Measurements from ENCODE around the gene MCRIP1.

The MCRIP1 gene

DNA sequence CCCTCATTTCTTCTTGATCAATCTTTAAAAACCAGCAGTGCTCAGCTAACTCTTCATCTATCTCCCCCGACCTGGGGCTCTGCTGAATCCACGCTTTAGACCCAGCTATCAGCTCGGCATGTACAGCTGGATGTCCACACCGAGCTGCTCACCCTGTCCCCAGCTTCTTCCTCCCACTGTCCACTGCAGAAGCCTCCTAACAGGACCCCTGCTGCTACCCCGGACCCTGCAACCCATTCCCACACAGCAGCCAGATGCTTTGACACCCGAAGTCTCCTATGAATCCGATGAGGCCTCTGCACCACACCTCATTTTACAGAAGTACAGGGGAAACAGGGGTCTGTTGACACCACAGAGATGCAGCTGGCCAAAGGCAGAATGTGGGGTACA is 15.3 kb downstream of the MCRIP1 start:
- no peak for DNase-seq

DNA sequence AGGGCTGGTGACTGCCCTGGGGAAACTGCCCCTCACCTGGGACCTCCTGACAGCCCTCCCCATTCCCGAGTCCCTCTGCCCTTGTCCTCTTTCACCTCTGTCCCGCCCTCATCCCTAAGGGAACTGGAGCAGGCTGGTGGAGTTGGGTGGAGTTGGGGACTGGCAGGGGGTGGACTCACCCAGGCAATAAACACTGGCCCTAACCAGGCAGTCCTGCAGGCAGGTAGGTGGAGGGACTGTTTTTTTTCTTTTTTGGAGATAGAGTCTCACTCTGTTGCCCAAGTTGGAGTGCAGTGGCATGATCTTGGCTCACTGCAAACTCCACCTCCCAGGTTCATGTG is 17.5 kb downstream of the MCRIP1 start:
- DNase-seq: no peak

DNA sequence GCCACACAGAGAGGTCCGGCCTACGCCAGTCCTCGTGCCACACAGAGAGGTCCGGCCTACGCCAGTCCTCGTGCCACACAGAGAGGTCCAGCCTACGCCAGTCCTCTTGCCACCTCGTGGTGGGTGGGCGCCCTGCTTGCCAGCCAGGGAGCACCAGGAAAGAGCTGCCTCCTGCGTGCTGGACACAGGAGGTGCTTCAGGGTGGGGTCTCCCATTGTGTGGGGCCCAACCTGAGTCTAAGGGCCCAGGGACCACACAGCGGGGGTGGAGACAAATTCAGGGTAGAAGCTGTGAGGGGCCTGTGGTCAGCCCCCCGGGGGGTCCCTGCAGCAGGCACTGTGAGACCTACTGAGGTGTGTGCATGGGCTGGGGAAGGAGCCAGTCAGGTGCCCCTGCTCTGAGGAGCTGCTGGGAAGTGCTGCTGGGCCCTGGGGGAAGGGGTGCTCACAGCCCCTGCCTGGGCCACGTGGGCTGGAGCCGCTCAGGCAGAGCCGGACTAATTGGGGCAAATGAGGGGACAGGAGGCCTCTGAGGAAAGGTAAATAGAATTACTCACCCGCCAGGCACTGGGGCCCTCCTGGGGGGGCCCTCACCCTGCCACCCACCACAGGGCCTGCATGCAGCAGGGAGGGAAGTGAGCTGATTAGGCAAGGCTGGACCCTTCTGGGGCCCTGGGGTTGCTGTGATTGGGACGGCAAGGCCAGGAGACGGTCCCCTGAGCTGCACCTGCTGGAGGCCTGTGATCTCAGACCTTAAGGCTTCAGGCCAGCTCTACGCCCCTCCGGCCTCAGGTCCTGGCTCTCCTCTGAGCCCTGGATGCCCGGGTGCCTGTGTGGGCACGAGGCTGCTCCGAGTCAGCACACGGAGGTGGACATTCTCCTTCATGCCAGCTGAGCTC is 18.1 kb downstream of the MCRIP1 start:
- DNase-seq: no peak

DNA sequence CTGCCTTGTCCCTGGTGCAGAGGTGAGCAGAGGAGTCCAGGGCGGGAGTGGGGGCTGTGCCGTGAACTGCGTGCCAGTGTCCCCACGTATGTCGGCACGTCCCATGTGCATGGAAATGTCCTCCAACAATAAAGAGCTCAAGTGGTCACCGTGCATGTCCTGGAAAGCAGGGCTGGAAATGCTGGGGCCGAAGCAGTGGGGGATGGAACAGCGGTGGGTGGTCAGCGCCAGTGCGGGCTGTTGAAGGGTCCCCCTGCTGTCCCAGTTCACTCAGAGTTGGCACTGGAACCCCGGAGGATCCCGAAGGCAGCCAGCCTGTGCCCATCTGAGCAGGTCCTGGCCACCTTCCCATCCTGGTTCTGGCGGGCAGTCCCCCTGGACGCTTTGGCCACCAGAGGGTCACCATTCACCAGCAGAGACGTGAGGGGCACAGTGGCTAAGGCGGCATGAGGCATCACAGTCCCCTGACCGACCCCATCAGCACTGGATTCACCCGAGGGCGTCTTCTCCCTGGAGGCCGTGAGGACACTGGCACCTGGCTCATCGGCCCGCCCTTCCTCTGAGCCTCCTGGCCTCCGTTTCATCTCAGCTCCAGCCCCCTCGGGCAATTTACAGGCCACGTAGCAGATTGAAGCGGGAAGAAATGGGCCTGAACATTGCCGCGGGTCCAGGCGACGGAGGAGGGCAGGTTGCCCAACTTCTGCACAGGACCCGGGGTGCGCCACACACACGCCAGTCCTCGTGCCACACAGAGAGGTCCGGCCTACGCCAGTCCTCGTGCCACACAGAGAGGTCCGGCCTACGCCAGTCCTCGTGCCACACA is 19.0 kb downstream of the MCRIP1 start:
- DNase-seq: no peak

DNA sequence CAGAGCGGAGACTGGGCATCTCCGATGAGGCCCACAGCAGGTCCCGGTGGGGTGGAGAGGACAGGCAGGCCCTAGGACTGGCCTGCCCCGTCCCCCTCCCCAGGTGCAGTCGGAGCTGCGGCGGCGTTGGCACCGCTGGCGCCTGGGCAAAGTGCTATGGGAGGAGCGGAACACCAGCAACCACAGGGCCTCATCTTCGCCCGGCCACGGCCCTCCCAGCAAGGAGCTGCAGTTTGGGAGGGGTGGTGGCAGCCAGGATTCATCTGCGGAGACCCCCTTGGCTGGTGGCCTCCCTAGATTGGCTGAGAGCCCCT is 19.8 kb downstream of the MCRIP1 start:
- DNase-seq: no peak

DNA sequence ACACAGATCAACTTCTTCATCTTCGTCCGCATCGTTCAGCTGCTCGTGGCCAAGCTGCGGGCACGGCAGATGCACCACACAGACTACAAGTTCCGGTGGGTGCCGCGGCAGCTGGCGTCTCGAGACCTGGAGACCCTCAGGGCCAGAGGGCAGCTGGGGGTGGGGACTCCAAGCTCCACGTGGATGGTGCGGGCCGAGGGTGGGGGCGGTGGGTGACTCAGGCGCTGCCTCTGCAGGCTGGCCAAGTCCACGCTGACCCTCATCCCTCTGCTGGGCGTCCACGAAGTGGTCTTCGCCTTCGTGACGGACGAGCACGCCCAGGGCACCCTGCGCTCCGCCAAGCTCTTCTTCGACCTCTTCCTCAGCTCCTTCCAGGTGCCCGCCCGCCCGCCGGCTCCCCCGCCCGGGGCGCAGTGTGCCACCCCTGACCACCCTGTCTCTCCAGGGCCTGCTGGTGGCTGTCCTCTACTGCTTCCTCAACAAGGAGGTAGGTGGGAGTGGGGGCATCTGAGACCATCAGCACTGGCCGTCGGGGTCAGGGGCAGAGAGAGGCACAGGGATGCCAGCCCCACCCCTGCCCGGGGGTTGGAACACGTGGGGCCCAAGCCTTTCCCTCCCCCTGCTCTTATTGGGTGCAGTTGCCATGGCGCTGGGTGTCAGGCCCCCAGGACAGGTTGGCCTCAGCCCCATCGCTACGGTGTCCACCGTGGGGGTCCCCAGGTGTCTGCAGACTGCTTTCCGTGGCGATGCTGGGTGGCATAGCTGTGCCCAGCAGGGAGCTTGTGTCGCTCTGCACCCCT is 20.3 kb downstream of the MCRIP1 start:
- DNase-seq: no peak

DNA sequence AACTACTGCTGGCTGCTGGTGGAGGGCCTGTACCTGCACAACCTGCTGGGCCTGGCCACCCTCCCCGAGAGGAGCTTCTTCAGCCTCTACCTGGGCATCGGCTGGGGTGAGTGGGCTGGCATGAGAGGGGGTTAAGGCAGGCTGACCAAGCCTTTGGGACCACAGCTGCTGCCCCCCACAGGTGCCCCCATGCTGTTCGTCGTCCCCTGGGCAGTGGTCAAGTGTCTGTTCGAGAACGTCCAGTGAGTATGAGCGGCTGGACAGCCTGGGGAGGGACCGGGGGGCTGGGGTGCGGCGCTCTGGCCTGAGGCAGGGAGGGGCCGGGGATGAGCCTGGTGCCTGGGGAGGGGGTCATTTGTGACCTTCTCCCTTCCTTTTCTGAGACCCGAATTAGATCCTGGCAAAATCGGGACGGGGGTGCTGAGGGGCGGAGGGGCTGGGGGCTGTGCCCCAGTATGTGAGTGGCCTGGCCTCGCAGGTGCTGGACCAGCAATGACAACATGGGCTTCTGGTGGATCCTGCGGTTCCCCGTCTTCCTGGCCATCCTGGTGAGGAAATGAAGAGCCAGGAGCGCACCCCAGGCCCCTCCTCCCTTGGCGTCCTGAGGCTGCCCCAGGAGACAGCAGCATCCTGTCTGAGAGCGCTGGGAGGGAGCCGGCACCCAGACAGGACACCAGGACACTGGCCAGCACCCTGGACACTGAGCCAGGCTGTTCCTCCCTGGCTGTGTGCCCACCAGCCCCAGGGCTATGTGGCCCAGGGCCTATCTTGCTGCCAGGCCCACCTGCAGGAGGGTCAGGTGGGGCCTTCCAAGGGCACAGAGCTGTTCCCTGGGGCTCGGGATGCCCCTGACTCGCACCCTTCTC is 21.2 kb downstream of the MCRIP1 start:
- DNase-seq: no peak

DNA sequence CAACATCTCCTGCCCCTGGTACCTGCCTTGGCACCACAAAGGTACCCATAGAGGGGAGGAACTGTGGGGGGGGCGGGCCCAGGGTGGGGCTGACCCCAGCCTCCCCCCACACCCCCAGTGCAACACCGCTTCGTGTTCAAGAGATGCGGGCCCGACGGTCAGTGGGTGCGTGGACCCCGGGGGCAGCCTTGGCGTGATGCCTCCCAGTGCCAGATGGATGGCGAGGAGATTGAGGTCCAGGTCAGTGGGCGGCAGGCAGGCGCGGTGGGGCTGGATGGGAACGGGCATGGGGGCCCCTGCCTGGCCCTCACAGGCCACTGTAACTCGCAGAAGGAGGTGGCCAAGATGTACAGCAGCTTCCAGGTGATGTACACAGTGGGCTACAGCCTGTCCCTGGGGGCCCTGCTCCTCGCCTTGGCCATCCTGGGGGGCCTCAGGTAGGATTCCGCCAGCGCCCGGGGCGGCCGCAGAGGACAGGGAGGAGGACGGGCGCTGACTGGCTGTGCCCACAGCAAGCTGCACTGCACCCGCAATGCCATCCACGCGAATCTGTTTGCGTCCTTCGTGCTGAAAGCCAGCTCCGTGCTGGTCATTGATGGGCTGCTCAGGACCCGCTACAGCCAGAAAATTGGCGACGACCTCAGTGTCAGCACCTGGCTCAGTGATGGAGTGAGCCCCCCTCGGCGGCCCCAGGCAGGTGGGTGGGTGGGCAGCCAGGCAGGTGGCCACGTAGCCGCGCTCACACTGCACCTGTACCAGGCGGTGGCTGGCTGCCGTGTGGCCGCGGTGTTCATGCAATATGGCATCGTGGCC is 22.0 kb downstream of the MCRIP1 start:
- DNase-seq: no peak

DNA sequence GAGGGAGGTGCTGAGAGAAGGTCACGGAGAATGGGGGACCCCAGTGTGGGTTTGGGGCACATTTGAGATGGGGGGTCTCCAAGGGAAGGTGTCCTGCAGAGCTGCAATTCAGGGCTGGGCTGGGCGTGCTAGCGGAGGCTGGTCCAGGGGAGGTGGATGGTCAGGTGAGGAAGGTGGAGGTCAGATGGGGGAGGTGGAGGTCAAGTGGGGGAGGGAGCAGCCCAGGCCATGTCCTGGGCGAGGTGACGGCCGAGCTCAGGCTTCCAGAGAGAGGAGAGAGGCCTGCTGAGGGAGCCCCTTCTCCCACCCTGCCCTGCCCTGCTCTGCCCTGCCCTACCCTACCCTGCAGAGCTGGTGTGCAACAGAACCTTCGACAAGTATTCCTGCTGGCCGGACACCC is 22.6 kb downstream of the MCRIP1 start:
- no peak for DNase-seq

DNA sequence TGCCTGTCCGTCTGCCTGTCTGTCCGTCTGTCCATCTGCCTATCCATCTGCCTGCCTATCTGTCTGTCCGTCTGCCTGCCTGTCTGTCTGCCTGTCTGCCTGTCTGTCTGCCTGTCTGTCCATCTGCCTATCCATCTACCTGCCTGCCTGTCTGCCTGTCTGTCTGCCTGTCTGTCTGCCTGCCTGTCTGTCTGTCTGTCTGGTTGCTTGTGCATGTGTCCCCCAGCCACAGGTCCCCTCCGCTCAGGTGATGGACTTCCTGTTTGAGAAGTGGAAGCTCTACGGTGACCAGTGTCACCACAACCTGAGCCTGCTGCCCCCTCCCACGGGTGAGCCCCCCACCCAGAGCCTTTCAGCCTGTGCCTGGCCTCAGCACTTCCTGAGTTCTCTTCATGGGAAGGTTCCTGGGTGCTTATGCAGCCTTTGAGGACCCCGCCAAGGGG is 23.5 kb downstream of the MCRIP1 start:
- DNase-seq: no peak

DNA sequence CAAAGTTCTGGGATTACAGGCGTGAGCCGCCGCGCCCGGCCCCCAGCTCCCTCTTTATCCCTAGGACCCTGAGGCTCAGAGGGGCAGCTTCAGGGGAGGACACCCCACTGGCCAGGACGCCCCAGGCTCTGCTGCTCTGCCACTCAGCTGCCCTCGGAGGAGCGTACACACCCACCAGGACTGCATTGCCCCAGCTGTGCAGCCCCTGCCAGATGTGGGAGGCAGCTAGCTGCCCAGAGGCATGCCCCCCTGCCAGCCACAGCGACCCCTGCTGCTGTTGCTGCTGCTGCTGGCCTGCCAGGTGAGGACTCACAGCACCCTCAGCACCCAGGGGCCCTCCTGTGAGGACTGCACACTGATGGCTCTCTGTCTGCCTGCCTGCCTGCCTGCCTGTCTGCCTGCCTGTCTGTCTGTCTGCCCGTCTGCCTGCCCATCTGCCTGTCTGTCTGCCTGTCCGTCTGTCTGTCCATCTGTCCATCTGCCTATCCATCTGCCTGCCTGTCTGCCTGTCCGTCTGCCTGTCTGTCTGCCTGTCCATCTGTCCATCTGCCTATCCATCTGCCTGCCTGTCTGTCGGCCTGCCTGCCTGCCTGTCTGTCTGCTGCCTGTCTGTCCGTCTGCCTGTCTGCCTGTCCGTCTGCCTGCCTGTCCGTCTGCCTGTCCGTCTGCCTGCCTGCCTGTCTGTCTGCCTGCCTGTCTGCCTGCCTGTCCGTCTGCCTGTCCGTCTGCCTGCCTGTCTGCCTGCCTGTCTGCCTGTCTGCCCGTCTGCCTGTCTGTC is 24.1 kb downstream of the MCRIP1 start:
- peak; percentile 20 for DNase-seq

DNA sequence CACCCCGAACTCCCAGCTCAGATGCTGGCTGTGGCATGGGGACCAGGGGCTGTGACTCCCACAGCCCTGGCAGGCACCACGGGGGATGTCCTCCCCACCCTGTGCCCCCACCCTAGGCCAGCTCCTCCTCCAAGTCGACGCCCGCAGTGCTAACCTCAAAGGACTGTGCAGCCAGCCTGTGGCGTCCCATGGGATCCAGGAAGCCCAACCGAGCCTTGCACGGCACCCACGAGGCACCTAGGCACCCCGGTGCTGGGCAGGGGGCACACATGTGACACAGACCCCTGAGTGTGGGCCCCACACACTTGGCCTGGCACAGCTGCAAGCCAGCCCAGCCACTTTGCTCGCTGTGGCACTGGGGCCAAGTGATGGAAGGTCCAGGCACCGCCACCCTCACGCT is 25.3 kb downstream of the MCRIP1 start:
- no peak for DNase-seq

DNA sequence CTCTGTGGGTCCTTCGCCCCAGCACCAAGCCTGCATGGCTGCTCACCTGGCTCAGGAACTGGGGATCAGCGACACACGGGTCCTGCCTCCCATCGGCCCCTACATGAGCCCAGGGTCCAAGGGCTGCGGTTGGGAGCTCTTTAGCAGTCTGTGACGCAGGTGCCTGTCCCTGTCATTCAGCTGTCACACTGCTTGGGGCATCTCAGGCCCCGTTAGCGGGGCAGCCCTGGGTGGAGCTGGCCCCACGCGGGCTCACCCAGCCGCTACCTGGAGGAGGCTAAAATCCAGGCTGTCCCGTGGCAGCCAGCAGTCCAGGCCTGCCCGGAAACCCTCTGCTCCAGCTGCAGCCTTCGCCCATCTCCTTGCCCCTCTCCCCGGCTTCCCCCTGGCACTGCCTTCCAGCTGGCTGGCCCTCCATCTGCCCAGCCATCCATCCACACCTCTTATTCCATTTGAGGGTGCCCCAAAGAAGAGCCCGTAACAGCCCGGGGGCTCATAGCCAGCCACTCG is 25.8 kb downstream of the MCRIP1 start:
- no peak for DNase-seq

DNA sequence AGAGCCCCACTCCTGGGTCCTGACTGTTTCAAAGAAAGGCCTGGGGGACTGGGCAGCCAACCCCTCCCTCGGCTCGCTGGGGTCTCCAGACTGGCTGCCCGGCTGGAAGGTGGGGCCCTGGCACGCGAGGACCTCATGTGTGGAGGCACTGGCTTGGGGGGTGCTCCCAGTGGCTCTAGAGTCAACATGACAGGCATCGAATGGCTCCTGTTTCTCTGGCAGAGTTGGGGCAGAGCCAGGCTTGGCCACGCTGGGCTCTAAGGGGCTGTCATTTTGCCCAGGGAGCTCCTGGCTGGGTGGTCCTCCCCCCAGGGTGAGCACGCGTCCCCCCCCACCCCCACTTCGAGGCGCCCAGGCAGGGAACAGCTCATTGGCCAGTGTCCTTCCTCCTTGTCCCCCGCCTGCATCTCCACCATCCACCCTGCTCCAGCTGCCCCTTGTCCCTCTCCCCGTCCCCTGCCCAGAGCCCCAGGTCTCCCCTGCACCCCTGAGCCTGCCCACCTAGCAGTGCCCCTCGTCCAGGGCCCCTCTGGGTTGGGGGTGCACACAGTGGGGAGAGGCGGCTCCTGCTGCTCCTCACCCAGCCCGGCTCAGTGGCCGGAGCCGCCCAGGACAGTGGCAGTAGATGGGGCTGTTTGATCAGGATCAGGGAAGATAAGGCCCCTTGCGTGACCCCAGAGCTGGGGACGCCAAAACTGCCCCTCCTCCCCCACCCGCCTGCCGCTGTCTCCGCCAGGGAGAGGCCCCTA is 26.5 kb downstream of the MCRIP1 start:
- peak; percentile 43 for DNase-seq

DNA sequence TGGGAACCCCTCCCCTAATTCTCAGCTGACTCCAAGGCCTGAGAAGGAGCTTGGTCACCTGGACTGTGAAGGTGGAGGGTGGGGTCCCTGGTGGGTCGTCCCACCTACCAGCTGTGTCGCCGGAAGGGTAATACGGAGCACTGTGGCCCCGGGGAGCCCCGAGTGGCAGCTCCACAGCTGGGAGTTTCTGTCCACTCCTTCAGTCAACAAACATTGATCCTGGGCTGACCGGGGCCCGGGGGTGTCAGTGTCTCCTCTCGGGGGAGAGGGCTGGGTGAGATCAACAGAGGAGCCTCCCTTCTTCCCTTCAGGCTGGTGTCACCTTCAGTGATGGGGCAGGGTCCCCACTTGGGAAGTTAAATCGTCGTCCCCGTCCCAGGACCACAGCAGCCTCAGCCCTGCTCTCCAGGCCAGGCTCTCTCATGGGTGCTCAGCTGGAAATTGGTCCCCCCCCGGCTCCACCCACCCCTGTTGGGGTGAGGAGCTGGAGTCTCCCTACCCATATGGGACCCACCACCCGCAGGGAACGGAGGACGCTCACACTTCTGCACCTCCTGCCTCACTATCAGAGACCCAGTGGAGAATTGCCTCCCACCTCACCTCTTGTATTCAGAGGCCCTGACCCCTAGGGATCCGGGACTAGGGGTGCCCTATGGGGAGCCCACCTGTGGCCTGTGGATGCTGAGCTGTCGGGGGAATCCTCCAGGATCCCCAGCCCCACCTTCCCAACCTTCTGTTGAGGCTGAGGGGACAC is 27.2 kb downstream of the MCRIP1 start:
- DNase-seq: no peak

DNA sequence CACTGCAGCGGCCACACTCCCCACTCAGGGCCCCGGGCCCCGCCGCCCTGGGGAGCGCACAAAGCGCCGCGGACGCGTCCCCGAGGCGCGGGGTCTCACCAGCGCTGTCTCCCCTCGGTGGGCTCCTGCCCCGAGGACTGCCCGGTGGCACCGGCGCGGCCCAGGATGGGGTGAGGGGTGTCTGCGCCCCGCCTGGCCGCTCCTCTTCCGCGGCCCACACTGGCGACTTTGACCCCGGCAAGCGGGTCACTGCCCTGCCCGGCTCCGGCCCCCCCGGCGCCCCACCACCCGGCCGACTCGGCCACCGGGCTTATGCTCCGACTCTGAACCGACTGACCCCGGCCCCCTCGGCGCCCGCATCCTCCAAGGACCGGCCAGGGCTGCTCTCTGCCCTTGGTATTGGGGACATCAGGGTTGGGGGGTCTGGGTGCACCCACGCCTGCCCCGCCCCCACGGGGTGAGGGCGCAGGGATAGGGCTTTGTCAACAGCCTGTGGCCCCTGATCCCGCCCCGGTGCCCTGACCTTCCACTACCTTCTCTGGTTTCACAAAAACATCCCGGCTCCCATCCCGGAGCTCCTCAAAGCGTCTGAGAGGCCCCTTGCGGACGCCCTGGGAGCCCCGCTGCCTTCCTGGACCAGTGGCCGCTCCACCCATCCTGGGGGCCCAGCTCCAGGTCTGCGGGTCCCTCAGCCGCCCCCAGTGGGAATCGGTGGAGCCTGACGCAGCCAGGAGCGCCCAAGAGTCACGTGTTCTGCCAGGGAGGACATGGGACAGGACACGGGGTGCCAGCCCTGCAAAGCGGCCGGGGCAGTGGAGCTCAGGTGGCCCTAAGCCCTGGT is 28.3 kb downstream of the MCRIP1 start:
- DNase-seq: no peak

DNA sequence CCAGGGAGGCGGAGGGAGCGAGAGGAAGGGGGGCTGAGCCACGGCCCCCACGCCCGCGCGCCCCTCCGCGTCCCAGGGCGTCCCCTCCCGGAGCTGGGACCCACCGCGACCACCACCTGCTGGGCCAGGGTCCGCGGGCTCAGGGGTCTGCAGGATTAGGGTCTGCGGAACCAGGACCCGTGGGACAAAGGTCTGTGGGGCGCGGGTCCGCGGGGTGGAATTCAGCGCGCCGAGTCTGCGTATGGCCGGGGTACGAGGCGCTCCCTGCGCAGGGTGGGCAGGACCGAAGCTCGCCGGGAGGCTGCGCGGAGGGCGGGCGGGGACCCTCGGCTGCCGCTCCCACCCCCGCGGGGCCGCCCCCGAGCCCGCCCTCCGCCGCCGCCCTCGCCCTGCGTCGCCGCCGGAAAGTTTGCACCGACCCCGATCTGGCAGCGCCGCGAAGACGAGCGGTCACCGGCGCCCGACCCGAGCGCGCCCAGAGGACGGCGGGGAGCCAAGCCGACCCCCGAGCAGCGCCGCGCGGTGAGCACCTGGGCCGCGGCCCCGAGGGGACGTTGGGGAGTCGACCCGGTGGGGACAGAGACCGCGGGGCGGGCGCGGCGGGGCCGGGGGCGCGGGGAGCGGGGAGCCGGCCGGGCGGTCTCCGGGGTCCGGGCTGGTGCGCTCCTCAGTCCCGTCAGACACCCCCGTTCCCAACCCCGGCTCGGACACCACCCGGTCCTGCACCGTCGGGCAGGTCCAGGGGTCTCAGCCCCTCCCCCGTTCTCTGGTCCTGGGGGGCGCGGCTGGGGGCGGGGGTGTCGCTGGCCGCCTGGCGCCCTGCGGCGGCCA is 29.1 kb downstream of the MCRIP1 start, which contains the start of gene GCGR:
TSS of gene GCGR (plus strand) at position 423 of the 831 bp plus-strand sequence. CDS start 4,869 bp downstream, outside the sequence.
- no peak for DNase-seq

Data from OCI-M1 (cell line).